Measurements from ENCODE around the gene ADGRL1.
"Not testable (repeated sequence)": the region's sequence is repeated elsewhere in the genome, so short reads cannot be mapped to it uniquely, and the experiment has no call there.

Gene ADGRL1

GRCh38 chr19:14188086-14188485 lies 17.9 kb downstream of the ADGRL1 start:
- H3K27me3 ChIP-seq (ENCODE audit: control insufficient read depth in 3 of 3, insufficient read depth in 3 of 3, low read depth in 1 of 3, low read length in 3 of 3); H3K4ac ChIP-seq (ENCODE audit: low read length); H4K8ac ChIP-seq (ENCODE audit: low read depth, low read length); H2BK120ac ChIP-seq (ENCODE audit: low read depth, low read length); H3K36me3 ChIP-seq (replicated peaks in 1 of 2; ENCODE audit: control insufficient read depth in 2 of 2, insufficient read depth in 2 of 2, low read length in 2 of 2); H4K91ac ChIP-seq (ENCODE audit: low read depth, low read length, poor library complexity); H3K9ac ChIP-seq (ENCODE audit: low read depth, low read length, poor library complexity); H3K18ac ChIP-seq (ENCODE audit: low read length); H3K4me3 ChIP-seq (ENCODE audit: low read length in 2 of 2); H3K9me3 ChIP-seq (replicated peaks in 1 of 2; ENCODE audit: control insufficient read depth in 2 of 2, insufficient read depth in 1 of 2, low read depth in 1 of 2, low read length in 2 of 2); H3K4me1 ChIP-seq (ENCODE audit: control insufficient read depth in 2 of 2, insufficient read depth in 1 of 2, low read depth in 1 of 2, low read length in 2 of 2); H3K23ac ChIP-seq (ENCODE audit: low read depth, low read length, poor library complexity); DNase-seq (ENCODE audit: low spot score); H2BK12ac ChIP-seq (ENCODE audit: low read length); H3K4me2 ChIP-seq (ENCODE audit: insufficient read depth, low read length, poor library complexity, severe bottlenecking); H2BK5ac ChIP-seq (ENCODE audit: low read length); H3K14ac ChIP-seq (ENCODE audit: low read length); H2BK15ac ChIP-seq (ENCODE audit: low read length); H3K27ac ChIP-seq (replicated peaks; ENCODE audit: low read length); H2AFZ ChIP-seq (ENCODE audit: low read length); H2AK5ac ChIP-seq (ENCODE audit: low read depth, low read length): not testable (repeated sequence)
- no CpG with 5 or more reads among the region's 7 CpGs for WGBS, 2 donors (ENCODE audit: extremely low coverage in 2 of 2, insufficient read length in 2 of 2, insufficient replicate concordance in 1 of 2)
- peaks cover 16% of the 10 kb centered on the region for H3K79me1 ChIP-seq (ENCODE audit: low read depth, low read length)

DNA sequence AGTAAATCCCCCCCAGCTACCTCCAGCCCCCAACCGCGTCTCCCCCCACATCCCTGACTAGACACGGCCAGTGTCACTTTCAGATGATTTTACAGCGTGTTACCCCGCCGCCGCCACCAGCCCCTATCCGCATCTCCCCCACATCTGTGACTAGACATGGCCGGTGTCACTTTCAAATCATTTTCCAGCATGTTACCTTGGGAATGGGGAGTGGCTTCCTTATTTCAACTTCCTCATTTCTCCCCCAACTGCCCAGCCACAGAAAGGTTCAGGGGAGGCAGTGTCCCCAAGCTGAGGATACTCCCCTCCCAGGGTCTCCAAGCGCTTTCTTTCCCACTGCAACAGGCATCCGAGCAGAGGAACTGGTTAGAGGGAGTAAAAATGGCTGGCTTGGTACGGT lies 18.4 kb downstream of the ADGRL1 start:
- no peak overlapping the region for H2BK120ac ChIP-seq (ENCODE audit: low read depth, low read length)
- no peak overlapping the region for H4K91ac ChIP-seq (ENCODE audit: low read depth, low read length, poor library complexity)
- H3K4me1 ChIP-seq (ENCODE audit: control insufficient read depth in 2 of 2, insufficient read depth in 1 of 2, low read depth in 1 of 2, low read length in 2 of 2): peaks cover 0 to 4% of the 10 kb centered on the region in 2 donors
- H2BK5ac ChIP-seq (ENCODE audit: low read length): no peak overlapping the region
- H3K9ac ChIP-seq (ENCODE audit: low read depth, low read length, poor library complexity): no peak overlapping the region
- H3K4ac ChIP-seq (ENCODE audit: low read length): no peak overlapping the region
- H3K14ac ChIP-seq (ENCODE audit: low read length): no peak overlapping the region
- DNase-seq (ENCODE audit: low spot score): no peak
- H3K4me2 ChIP-seq (ENCODE audit: insufficient read depth, low read length, poor library complexity, severe bottlenecking): no peak overlapping the region
- no peak overlapping the region for H3K23ac ChIP-seq (ENCODE audit: low read depth, low read length, poor library complexity)
- H2BK15ac ChIP-seq (ENCODE audit: low read length): no peak overlapping the region
- no peak overlapping the region for H2AFZ ChIP-seq (ENCODE audit: low read length)
- no peak overlapping the region for H2BK12ac ChIP-seq (ENCODE audit: low read length)
- no CpG with 5 or more reads among the region's 12 CpGs for WGBS, 2 donors (ENCODE audit: extremely low coverage in 2 of 2, insufficient read length in 2 of 2, insufficient replicate concordance in 1 of 2)
- H2AK5ac ChIP-seq (ENCODE audit: low read depth, low read length): no peak overlapping the region
- no peak overlapping the region for H3K27ac ChIP-seq (replicated peaks; ENCODE audit: low read length)
- H3K36me3 ChIP-seq (replicated peaks in 1 of 2; ENCODE audit: control insufficient read depth in 2 of 2, insufficient read depth in 2 of 2, low read length in 2 of 2): peaks cover 0 to 2% of the 10 kb centered on the region in 2 donors
- H3K4me3 ChIP-seq (ENCODE audit: low read length in 2 of 2): no peak overlapping the region
- H4K8ac ChIP-seq (ENCODE audit: low read depth, low read length): no peak overlapping the region
- H3K18ac ChIP-seq (ENCODE audit: low read length): no peak overlapping the region
- H3K79me1 ChIP-seq (ENCODE audit: low read depth, low read length): peaks cover 13% of the 10 kb centered on the region
- H3K9me3 ChIP-seq (replicated peaks in 1 of 2; ENCODE audit: control insufficient read depth in 2 of 2, insufficient read depth in 1 of 2, low read depth in 1 of 2, low read length in 2 of 2): no peaks in the 10 kb centered on the region
- no peaks in the 10 kb centered on the region for H3K27me3 ChIP-seq (ENCODE audit: control insufficient read depth in 3 of 3, insufficient read depth in 3 of 3, low read depth in 1 of 3, low read length in 3 of 3)

- not testable (repeated sequence) for H3K4me3 ChIP-seq (ENCODE audit: low read length in 2 of 2); H4K91ac ChIP-seq (ENCODE audit: low read depth, low read length, poor library complexity); H3K14ac ChIP-seq (ENCODE audit: low read length); H3K4me1 ChIP-seq (ENCODE audit: control insufficient read depth in 2 of 2, insufficient read depth in 1 of 2, low read depth in 1 of 2, low read length in 2 of 2); H2BK120ac ChIP-seq (ENCODE audit: low read depth, low read length); H3K9ac ChIP-seq (ENCODE audit: low read depth, low read length, poor library complexity); H3K4me2 ChIP-seq (ENCODE audit: insufficient read depth, low read length, poor library complexity, severe bottlenecking); H3K27me3 ChIP-seq (ENCODE audit: control insufficient read depth in 3 of 3, insufficient read depth in 3 of 3, low read depth in 1 of 3, low read length in 3 of 3); H3K4ac ChIP-seq (ENCODE audit: low read length); H3K27ac ChIP-seq (replicated peaks; ENCODE audit: low read length); H3K36me3 ChIP-seq (replicated peaks in 1 of 2; ENCODE audit: control insufficient read depth in 2 of 2, insufficient read depth in 2 of 2, low read length in 2 of 2); H3K23ac ChIP-seq (ENCODE audit: low read depth, low read length, poor library complexity); H2BK5ac ChIP-seq (ENCODE audit: low read length); H3K18ac ChIP-seq (ENCODE audit: low read length); H2BK12ac ChIP-seq (ENCODE audit: low read length); DNase-seq (ENCODE audit: low spot score); H4K8ac ChIP-seq (ENCODE audit: low read depth, low read length); H2AK5ac ChIP-seq (ENCODE audit: low read depth, low read length); H2BK15ac ChIP-seq (ENCODE audit: low read length); H2AFZ ChIP-seq (ENCODE audit: low read length); H3K9me3 ChIP-seq (replicated peaks in 1 of 2; ENCODE audit: control insufficient read depth in 2 of 2, insufficient read depth in 1 of 2, low read depth in 1 of 2, low read length in 2 of 2)
- H3K79me1 ChIP-seq (ENCODE audit: low read depth, low read length): peaks cover 13% of the 10 kb centered on the region
- WGBS, 2 donors (ENCODE audit: extremely low coverage in 2 of 2, insufficient read length in 2 of 2, insufficient replicate concordance in 1 of 2): no CpG with 5 or more reads among the region's 9 CpGs
These were observed 19.3 kb downstream of the ADGRL1 start for GRCh38 chr19:14186684-14187083.

DNA sequence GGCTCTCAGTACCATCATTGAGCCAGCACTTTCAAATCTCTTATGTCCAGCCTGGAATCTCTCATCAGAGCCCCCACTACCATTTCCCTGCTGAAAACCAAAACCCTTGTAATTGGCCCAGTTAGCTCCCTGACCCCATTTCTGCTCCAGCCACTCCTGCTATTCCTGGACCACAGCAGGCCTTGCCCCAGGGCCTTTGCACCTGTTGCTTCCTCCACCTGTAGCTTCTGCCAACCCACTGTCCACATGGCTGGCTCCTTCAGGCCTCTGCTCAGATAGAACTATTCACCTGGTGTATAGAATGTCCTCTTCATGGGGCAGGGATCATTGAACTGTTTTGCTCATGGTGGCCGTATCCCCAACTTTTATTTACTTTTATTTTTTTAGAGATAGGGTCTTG lies 20.3 kb downstream of the ADGRL1 start:
- not testable (repeated sequence) for H3K23ac ChIP-seq (ENCODE audit: low read depth, low read length, poor library complexity); H3K4me3 ChIP-seq (ENCODE audit: low read length in 2 of 2); H3K4me1 ChIP-seq (ENCODE audit: control insufficient read depth in 2 of 2, insufficient read depth in 1 of 2, low read depth in 1 of 2, low read length in 2 of 2); DNase-seq (ENCODE audit: low spot score); H2AK5ac ChIP-seq (ENCODE audit: low read depth, low read length); H2BK5ac ChIP-seq (ENCODE audit: low read length); H2BK120ac ChIP-seq (ENCODE audit: low read depth, low read length); H3K9me3 ChIP-seq (replicated peaks in 1 of 2; ENCODE audit: control insufficient read depth in 2 of 2, insufficient read depth in 1 of 2, low read depth in 1 of 2, low read length in 2 of 2); H3K18ac ChIP-seq (ENCODE audit: low read length); H3K4me2 ChIP-seq (ENCODE audit: insufficient read depth, low read length, poor library complexity, severe bottlenecking); H2AFZ ChIP-seq (ENCODE audit: low read length); H3K9ac ChIP-seq (ENCODE audit: low read depth, low read length, poor library complexity); H3K27ac ChIP-seq (replicated peaks; ENCODE audit: low read length); H3K4ac ChIP-seq (ENCODE audit: low read length); H4K8ac ChIP-seq (ENCODE audit: low read depth, low read length); H3K27me3 ChIP-seq (ENCODE audit: control insufficient read depth in 3 of 3, insufficient read depth in 3 of 3, low read depth in 1 of 3, low read length in 3 of 3); H2BK15ac ChIP-seq (ENCODE audit: low read length); H4K91ac ChIP-seq (ENCODE audit: low read depth, low read length, poor library complexity); H2BK12ac ChIP-seq (ENCODE audit: low read length); H3K36me3 ChIP-seq (replicated peaks in 1 of 2; ENCODE audit: control insufficient read depth in 2 of 2, insufficient read depth in 2 of 2, low read length in 2 of 2); H3K14ac ChIP-seq (ENCODE audit: low read length)
- H3K79me1 ChIP-seq (ENCODE audit: low read depth, low read length): peaks cover 13% of the 10 kb centered on the region
- no CpG with 5 or more reads among the region's 1 CpG for WGBS, 2 donors (ENCODE audit: extremely low coverage in 2 of 2, insufficient read length in 2 of 2, insufficient replicate concordance in 1 of 2)
